H1 (cell line): ENCODE results near the gene AGBL5.

Experiments
- ASH2L ChIP-seq: fragments of 200-600, 300-600 bp; sonication (generic); IDR thresholded peaks from one replicate; pipeline ENCODE4 v1.7.1; 2017; ENCODE audit warnings: low read length
- EGR1 ChIP-seq: IDR thresholded peaks from 2 replicates; pipeline ENCODE4 v1.6.1; 2011; ENCODE audit warnings: low read depth, low read length, borderline replicate concordance
- EP300 ChIP-seq, 2 experiments: IDR thresholded peaks; 1 replicate in 1 of 2; 2 replicates in 1 of 2; pipeline ENCODE4 v1.6.1; 2011 to 2012; ENCODE audit warnings: low read depth in 2 of 2, low read length in 2 of 2, mild to moderate bottlenecking in 2 of 2, borderline replicate concordance in 1 of 2, inconsistent platforms in 1 of 2, moderate library complexity in 1 of 2
- EZH2 ChIP-seq: fragments of 200-600 bp; sonication (generic); IDR thresholded peaks from 2 replicates; pipeline ENCODE4 v1.7.1; 2012; ENCODE audit warnings: low read depth, mild to moderate bottlenecking, moderate library complexity, low read length, inconsistent platforms; ENCODE audit not compliant: severe bottlenecking
- POLR2A ChIP-seq, 2 experiments: IDR thresholded peaks; 1 replicate in 1 of 2; 2 replicates in 1 of 2; pipeline ENCODE4 v1.6.1; 2011; ENCODE audit warnings: low read depth in 2 of 2, low read length in 2 of 2, mild to moderate bottlenecking in 2 of 2; ENCODE audit errors: control extremely low read depth in 1 of 2
- POLR2AphosphoS5 ChIP-seq: IDR thresholded peaks from 2 replicates; pipeline ENCODE4 v1.6.1; 2011; ENCODE audit warnings: low read depth, low read length
- RAD21 ChIP-seq, 2 experiments: IDR thresholded peaks in 1 of 2; conservative IDR thresholded peaks in 1 of 2; 2 replicates each; pipeline ENCODE4 v1.6.1; 2011; ENCODE audit warnings: low read depth in 2 of 2, low read length in 2 of 2, improper control_type of control experiment in 1 of 2, inconsistent platforms in 1 of 2, mild to moderate bottlenecking in 1 of 2, moderate library complexity in 1 of 2
- SAP30 ChIP-seq: fragments of 300-600 bp; sonication (generic); IDR thresholded peaks from 2 replicates; pipeline ENCODE4 v1.7.1; 2012; ENCODE audit warnings: low read length, moderate library complexity, mild to moderate bottlenecking, inconsistent platforms; ENCODE audit not compliant: insufficient read depth, insufficient replicate concordance
- SIN3A ChIP-seq, 2 experiments: IDR thresholded peaks in 1 of 2; conservative IDR thresholded peaks in 1 of 2; 2 replicates each; pipeline ENCODE4 v1.6.1; 2011 to 2012; ENCODE audit warnings: low read length in 2 of 2, improper control_type of control experiment in 1 of 2, low read depth in 1 of 2, mild to moderate bottlenecking in 1 of 2
- SP2 ChIP-seq: IDR thresholded peaks from 2 replicates; pipeline ENCODE4 v1.6.1; 2012; ENCODE audit warnings: mild to moderate bottlenecking, low read length, inconsistent platforms
- TAF1 ChIP-seq: IDR thresholded peaks from 2 replicates; pipeline ENCODE4 v1.6.1; 2011; ENCODE audit warnings: mild to moderate bottlenecking, low read depth, low read length
- YY1 ChIP-seq: IDR thresholded peaks from 2 replicates; pipeline ENCODE4 v1.6.1; 2011; ENCODE audit warnings: low read depth, mild to moderate bottlenecking, low read length
- TF ChIP-seq, protein P1 (sequence below), 3 experiments: IDR thresholded peaks; 1 replicate in 2 of 3; 2 replicates in 1 of 3; pipeline versions ENCODE4 v1.5.1 to v1.6.1; 2011; ENCODE audit warnings: low read length in 3 of 3, mild to moderate bottlenecking in 3 of 3, inconsistent platforms in 2 of 3, low read depth in 1 of 3, moderate library complexity in 1 of 3; ENCODE audit not compliant: insufficient read depth in 1 of 3; ENCODE audit errors: control extremely low read depth in 1 of 3
- TF ChIP-seq, protein P2 (sequence below): IDR thresholded peaks from 2 replicates; pipeline ENCODE4 v1.6.1; 2012; ENCODE audit warnings: inconsistent platforms

DNA sequence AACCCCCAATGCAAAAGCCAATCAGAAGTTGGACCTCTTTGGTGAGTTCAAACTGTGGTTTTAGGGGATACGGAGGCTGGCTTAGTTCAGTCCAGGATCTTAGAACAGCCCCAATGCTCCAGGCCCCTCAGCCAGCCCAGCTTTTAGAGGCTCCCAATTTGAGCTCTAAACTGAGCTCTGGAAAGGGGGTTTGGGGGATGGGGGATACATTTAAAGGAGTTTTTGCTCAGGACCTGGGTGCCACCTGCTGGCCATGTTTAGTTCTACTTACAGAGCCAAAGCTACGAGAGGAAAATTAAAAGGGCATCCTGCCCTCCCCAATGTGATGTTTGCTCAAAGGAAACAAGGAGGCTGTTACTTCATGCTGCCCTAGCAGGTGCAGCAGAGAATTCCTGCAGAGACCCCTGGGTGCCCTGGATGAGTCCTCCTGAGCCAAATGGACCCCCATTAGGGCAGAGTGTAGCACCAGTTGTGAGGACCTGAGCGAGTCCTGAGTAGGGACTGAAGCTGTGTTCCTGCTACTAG is 34.6 kb upstream of the AGBL5 start:
- no peak for TF ChIP-seq EZH2
- TF ChIP-seq, protein P1, sequence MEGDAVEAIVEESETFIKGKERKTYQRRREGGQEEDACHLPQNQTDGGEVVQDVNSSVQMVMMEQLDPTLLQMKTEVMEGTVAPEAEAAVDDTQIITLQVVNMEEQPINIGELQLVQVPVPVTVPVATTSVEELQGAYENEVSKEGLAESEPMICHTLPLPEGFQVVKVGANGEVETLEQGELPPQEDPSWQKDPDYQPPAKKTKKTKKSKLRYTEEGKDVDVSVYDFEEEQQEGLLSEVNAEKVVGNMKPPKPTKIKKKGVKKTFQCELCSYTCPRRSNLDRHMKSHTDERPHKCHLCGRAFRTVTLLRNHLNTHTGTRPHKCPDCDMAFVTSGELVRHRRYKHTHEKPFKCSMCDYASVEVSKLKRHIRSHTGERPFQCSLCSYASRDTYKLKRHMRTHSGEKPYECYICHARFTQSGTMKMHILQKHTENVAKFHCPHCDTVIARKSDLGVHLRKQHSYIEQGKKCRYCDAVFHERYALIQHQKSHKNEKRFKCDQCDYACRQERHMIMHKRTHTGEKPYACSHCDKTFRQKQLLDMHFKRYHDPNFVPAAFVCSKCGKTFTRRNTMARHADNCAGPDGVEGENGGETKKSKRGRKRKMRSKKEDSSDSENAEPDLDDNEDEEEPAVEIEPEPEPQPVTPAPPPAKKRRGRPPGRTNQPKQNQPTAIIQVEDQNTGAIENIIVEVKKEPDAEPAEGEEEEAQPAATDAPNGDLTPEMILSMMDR (IDR thresholded peaks at IDR 0.05; ENCODE audit: control extremely low read depth in 1 of 3, insufficient read depth in 1 of 3, low read depth in 1 of 3, low read length in 3 of 3) = peak in 2 of 3 experiments; percentile 80 to 83; a peak in 3 of 4 replicates
- TF ChIP-seq SIN3A (conservative IDR thresholded peaks at IDR 0.05 in 1 of 2, IDR thresholded peaks at IDR 0.05 in 1 of 2; ENCODE audit: low read depth in 1 of 2, low read length in 2 of 2) = no peak; a peak in 1 of 4 replicates
- TF ChIP-seq SP2 = no peak
- no peak for TF ChIP-seq SAP30
- TF ChIP-seq RAD21 (IDR thresholded peaks at IDR 0.05 in 1 of 2, conservative IDR thresholded peaks at IDR 0.05 in 1 of 2; ENCODE audit: low read depth in 2 of 2, low read length in 2 of 2) = peak; percentile 91 to 92
- no peak for TF ChIP-seq YY1
- peak in 1 of 2 experiments; percentile 39; a peak in 1 of 3 replicates for TF ChIP-seq EP300 (IDR thresholded peaks at IDR 0.05; ENCODE audit: borderline replicate concordance in 1 of 2, low read depth in 2 of 2, low read length in 2 of 2)
- TF ChIP-seq POLR2A (IDR thresholded peaks at IDR 0.05; ENCODE audit: control extremely low read depth in 1 of 2, low read depth in 2 of 2, low read length in 2 of 2) = no peak
- no peak for TF ChIP-seq POLR2AphosphoS5
- no peak for TF ChIP-seq TAF1
- TF ChIP-seq EGR1 = peak; percentile 23; the same call in 1 of the 2 replicates
- TF ChIP-seq, protein P2, sequence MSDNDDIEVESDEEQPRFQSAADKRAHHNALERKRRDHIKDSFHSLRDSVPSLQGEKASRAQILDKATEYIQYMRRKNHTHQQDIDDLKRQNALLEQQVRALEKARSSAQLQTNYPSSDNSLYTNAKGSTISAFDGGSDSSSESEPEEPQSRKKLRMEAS = no peak
- TF ChIP-seq ASH2L = no peak
